ENCODE data around the gene VPS13D. TPM values are rescaled to one million over a fixed set of nuclear protein-coding genes. Genes with fewer than 3 reads are reported as not detected.

The VPS13D gene
- total RNA-seq, 2 donors from 2014 or later: 48.1 to 65.2 TPM

DNA sequence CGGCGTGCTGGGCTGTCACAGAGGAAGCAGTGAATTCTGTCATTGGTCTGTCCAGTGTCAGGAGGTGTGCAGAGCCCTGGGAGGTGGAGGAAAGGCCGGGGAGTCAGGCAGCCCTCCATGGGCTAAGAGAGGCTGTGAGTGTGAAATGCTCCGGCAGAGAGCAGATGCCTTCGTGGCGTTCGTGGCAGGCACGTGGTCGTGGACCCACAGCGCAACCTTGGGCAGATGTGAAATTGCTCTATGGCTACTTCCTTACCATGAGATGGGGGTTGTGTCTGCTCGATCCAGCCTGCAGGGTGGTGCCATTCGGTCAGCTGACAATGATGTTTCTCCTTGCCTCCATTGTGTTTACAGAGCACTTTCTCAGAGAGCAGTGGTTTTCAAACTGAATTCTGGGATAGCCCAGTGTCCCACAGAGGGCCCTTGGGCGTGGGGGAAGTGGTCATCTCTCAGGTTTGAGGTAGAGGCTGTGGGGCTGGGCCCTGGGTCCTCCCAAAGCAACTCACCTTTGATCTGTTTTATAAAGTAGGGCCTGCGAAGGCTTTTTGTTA lies 35.1 kb upstream of the VPS13D start:
- no peaks in the 10 kb centered on the region for H3K4me1 ChIP-seq
- TF ChIP-seq, protein P1, sequence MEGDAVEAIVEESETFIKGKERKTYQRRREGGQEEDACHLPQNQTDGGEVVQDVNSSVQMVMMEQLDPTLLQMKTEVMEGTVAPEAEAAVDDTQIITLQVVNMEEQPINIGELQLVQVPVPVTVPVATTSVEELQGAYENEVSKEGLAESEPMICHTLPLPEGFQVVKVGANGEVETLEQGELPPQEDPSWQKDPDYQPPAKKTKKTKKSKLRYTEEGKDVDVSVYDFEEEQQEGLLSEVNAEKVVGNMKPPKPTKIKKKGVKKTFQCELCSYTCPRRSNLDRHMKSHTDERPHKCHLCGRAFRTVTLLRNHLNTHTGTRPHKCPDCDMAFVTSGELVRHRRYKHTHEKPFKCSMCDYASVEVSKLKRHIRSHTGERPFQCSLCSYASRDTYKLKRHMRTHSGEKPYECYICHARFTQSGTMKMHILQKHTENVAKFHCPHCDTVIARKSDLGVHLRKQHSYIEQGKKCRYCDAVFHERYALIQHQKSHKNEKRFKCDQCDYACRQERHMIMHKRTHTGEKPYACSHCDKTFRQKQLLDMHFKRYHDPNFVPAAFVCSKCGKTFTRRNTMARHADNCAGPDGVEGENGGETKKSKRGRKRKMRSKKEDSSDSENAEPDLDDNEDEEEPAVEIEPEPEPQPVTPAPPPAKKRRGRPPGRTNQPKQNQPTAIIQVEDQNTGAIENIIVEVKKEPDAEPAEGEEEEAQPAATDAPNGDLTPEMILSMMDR (IDR thresholded peaks at IDR 0.05): no peak
- H3K36me3 ChIP-seq: peaks cover 30% of the 10 kb centered on the region
- no peaks in the 10 kb centered on the region for H3K9me3 ChIP-seq
- no peak for DNase-seq (ENCODE audit: low spot score)
- no peak overlapping the region for H3K27ac ChIP-seq
- no peaks in the 10 kb centered on the region for H3K27me3 ChIP-seq
- no peak overlapping the region for H3K4me3 ChIP-seq

DNA sequence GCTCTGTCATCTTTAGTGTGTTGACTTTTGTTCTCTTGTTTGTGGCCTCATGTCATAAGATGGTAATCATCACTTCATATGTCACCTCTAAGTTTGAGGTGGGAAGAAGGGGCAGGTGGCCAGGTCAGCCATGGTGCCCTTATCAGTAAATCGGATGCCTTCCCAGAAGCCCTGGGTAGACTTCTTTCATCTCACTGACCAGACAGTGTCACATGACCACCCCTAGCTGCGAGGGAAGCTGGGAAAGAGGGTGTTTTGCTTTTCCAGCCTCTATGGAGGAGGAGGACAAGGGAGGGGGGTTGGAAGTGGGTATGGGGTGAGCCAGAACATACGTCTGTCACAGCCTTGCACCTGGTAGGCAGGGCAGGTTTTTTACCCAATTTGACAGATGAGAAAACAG lies 34.4 kb upstream of the VPS13D start:
- TF ChIP-seq, protein P1 (IDR thresholded peaks at IDR 0.05): no peak

DNA sequence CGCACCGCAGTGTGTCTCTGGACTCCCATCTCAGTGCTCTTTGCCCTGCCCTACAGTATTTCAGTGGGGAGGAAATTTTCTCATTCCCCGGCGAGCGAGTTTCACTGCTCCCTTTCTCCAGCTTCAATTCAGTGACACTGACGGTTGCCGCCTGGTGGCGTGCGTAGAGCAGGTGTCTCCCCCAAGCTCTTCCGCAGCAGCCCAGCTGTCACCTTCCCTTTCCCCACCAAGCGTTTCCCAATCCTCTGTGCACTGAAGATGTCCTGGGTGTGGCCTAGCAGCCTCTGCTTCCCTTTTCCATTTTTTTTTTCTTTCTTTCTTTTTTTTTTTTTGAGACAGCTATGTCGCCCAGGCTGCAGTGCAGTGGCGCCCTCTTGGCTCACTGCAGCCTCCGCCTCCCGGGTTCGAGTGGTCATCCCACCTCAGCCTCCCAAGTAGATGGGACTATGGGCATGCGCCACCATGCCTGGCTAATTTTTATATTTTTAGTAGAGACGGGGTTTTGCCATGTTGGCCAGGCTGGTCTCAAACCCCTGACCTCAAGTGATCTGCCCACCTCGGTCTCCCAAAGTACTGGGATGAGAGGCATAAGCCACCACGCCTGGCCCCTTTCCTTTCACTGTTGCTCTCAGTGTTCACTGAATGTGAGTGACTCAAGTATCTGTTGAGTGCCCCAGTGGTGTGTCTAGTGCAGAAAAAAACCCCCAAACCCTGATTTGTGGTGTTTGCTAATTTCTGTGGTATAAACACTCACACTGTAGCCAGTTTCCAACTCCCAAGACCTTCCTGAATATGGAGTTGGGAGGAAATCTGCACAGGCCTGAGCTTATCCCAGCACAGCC lies 33.0 kb upstream of the VPS13D start:
- Histone ChIP-seq H3K4me1 (no peaks in the 10 kb centered on the region), H3K9me3 (no peaks in the 10 kb centered on the region), H3K27ac (peak overlapping the region in 1 of 2 donors; percentile 22), H3K27me3 (no peaks in the 10 kb centered on the region), H3K36me3 (peaks cover 26% of the 10 kb centered on the region), H3K4me3 (no peak overlapping the region)
- TF ChIP-seq, protein P1 (IDR thresholded peaks at IDR 0.05): peak in 1 of 2 donors; percentile 44
- DNase-seq (ENCODE audit: low spot score): no peak

More for the DNA sequence above, 34.4 kb upstream of the VPS13D start:
- Histone ChIP-seq H3K4me3 (no peak overlapping the region), H3K9me3 (no peaks in the 10 kb centered on the region), H3K27ac (no peak overlapping the region), H3K36me3 (peaks cover 30% of the 10 kb centered on the region), H3K27me3 (no peaks in the 10 kb centered on the region), H3K4me1 (no peaks in the 10 kb centered on the region)
- DNase-seq (ENCODE audit: low spot score): no peak

DNA sequence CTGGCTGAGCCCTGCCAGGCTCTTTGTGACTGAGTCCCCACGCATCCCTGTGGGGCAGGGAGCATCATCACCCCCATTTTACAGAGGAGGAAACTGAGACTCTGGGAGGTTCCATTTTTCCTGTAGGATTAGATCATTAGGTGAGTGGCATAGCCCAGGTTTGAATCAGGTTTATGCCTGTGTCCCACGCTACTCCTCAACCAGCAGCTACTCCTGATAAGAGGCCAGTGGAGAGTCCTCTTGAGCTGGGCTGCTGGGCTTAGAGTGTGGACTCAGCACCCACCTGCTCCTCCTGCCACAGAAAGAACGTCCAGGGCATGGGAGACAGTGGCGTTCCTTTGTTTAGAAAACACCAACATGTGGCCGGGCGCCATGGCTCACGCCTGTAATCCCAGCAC lies 32.3 kb upstream of the VPS13D start:
- Histone ChIP-seq H3K9me3 (no peaks in the 10 kb centered on the region), H3K27ac (no peak overlapping the region), H3K4me3 (no peak overlapping the region), H3K36me3 (peaks cover 28% of the 10 kb centered on the region), H3K27me3 (no peaks in the 10 kb centered on the region), H3K4me1 (no peaks in the 10 kb centered on the region)
- DNase-seq (ENCODE audit: low spot score): no peak
- TF ChIP-seq, protein P1 (IDR thresholded peaks at IDR 0.05): no peak

DNA sequence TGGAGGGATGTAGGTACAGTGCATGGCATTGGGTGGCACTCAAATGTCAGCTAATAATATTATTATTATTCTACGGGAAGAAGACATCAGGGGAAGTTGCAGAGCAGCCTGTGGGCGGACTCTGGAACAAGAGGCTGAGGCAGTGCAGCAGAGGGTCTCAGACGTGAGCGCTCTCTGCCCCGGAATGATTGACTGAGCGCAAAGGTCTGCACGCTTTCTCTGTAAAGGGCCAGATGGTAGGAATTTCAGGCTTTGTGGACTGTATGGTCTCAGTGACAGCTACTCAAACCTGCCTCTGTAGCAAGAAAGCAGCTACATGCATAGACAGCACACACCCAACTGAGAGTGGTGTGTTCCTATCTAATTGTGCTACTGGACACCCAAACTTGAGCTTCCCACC lies 29.6 kb upstream of the VPS13D start:
- H3K4me3 ChIP-seq: no peak overlapping the region
- H3K27ac ChIP-seq: no peak overlapping the region
- no peaks in the 10 kb centered on the region for H3K27me3 ChIP-seq
- no peak for DNase-seq (ENCODE audit: low spot score)
- H3K36me3 ChIP-seq: peaks cover 19% of the 10 kb centered on the region
- TF ChIP-seq, protein P1 (IDR thresholded peaks at IDR 0.05): no peak
- H3K4me1 ChIP-seq: no peaks in the 10 kb centered on the region
- H3K9me3 ChIP-seq: no peaks in the 10 kb centered on the region

Data from right atrium auricular region (tissue), 2 donors.